Gastrocnemius medialis (tissue), 4 donors: ENCODE results near the gene SURF6.

Experiments
- CTCF ChIP-seq, 5 experiments: fragments of 450-650 bp in 3 of 5; fragments of 200-600 bp in 2 of 5; sonication (generic) in 2 of 5; IDR thresholded peaks in 4 of 5; conservative IDR thresholded peaks in 1 of 5; 1 replicate in 4 of 5; 2 replicates in 1 of 5; pipeline ENCODE4 v1.5.1; 2016 to 2019; ENCODE audit warnings: antibody characterized with exemption in 5 of 5, mild to moderate bottlenecking in 3 of 5, moderate library complexity in 3 of 5
- POLR2A ChIP-seq, 2 donors: fragments of 450-650 bp; IDR thresholded peaks; one replicate each; pipeline ENCODE4 v1.6.1; 2017; ENCODE audit warnings: antibody characterized with exemption in 2 of 2, mild to moderate bottlenecking in 2 of 2, moderate library complexity in 2 of 2

DNA sequence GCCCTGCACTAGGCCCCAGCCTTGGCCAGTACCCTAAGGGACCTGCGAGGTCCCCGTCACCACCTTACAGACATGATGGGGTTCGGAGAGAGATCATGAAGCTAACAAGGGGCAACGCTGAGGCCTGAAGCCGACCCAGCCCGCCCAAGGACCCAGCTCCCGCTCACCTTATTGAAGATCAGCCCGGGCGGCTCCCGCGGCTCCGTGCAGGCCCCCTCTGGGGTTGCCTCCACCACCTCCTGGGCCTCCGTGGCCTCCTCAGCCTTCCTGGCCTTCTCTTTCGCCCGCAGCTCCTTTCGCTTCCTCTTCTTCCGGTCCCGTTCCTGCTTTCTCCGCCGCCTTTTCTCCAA, 3.6 kb downstream of the SURF6 start:
- no peak for TF ChIP-seq POLR2A (IDR thresholded peaks at IDR 0.05)
- no peak for TF ChIP-seq CTCF (IDR thresholded peaks at IDR 0.05 in 4 of 5, conservative IDR thresholded peaks at IDR 0.05 in 1 of 5)
